Left lung (tissue), 10 donors: ENCODE measurements around the gene ANTXR1. TPM values are rescaled to one million over a fixed set of nuclear protein-coding genes. Genes with fewer than 3 reads are reported as not detected.

Experiments
- ATAC-seq: fragments of 200-7000 bp; cut with Tn5 transposase; one replicate; pipeline ENCODE4 v1.9.1; 2020; ENCODE audit warnings: moderate library complexity
- DNase-seq, 4 donors: peaks; one replicate each; pipeline ENCODE4 v3.0.0-alpha.2; 2013 to 2020
- H3K27ac ChIP-seq, 2 donors: fragments of 200-600 bp; sonication (generic) in 1 of 2; one replicate each; pipeline versions ENCODE4 v1.5.0 to v1.8.0; 2020 to 2021
- H3K27me3 ChIP-seq, 2 donors: fragments of 200-600 bp; sonication (generic) in 1 of 2; one replicate each; pipeline versions ENCODE4 v1.5.0 to v1.8.0; 2020 to 2021
- H3K36me3 ChIP-seq, 2 donors: fragments of 200-600 bp; sonication (generic) in 1 of 2; one replicate each; pipeline versions ENCODE4 v1.5.0 to v1.8.0; 2020 to 2021
- H3K4me1 ChIP-seq, 2 donors: fragments of 200-600 bp; one replicate each; pipeline ENCODE4 v1.8.0; 2021
- H3K4me3 ChIP-seq, 2 donors: fragments of 200-600 bp; sonication (generic) in 1 of 2; one replicate each; pipeline versions ENCODE4 v1.5.0 to v1.8.0; 2020 to 2021; ENCODE audit warnings: mild to moderate bottlenecking in 1 of 2
- H3K9me3 ChIP-seq, 2 donors: fragments of 200-600 bp; sonication (generic) in 1 of 2; one replicate each; pipeline versions ENCODE4 v1.5.0 to v1.8.0; 2020 to 2021
- CTCF ChIP-seq, 2 donors: fragments of 200-600 bp; sonication (generic) in 1 of 2; IDR thresholded peaks; one replicate each; pipeline versions ENCODE4 v1.5.0 to v1.8.0; 2021; ENCODE audit warnings: antibody characterized with exemption in 2 of 2
- intact Hi-C, 2 donors: fragments of 100-400 bp; cut with DNase I; formaldehyde crosslinking; loops; one replicate each; pipeline versions ENCODE4 v1.11.2 to v1.14.2; 2022
- polyA plus RNA-seq, 6 donors: library from polyadenylated mRNA; unstranded; fragments of 120-200 nt; gene quantifications; one replicate each; pipeline ENCODE4 v1.2.1, GENCODE V29; 2013; ENCODE audit not compliant: insufficient read length in 6 of 6
- total RNA-seq, 2 donors: library from RNA; stranded (reverse); fragmentation: NEBNext Ultra II Directional; extraction: Animal tissue kit (Norgen Biotek cat#: 25700); gene quantifications; one replicate each; pipeline ENCODE4 v1.2.1, GENCODE V29; 2021
- donor health status: DM: no; HTN: yes; CAD: no.
- donor health status: DM: no; HTN: no; CAD: no.

The ANTXR1 gene
- total and polyA plus RNA-seq, 8 donors, result 70.2 to 115 (median 87.3) TPM

- peak overlapping the region in 1 of 2 donors; percentile 41 for H3K27ac ChIP-seq
- ATAC-seq (no peak), DNase-seq (no peak)
- peaks cover 0 to 10% of the 10 kb centered on the region in 2 donors for H3K4me1 ChIP-seq
- intact Hi-C loops, result no loop called here
- no peak for TF ChIP-seq CTCF (IDR thresholded peaks at IDR 0.05)
- H3K9me3 ChIP-seq, result no peaks in the 10 kb centered on the region
- H3K27me3 ChIP-seq, result no peaks in the 10 kb centered on the region
- no peaks in the 10 kb centered on the region for H3K36me3 ChIP-seq
- H3K4me3 ChIP-seq, result no peak overlapping the region
Measured at GRCh38 chr2:69221512-69221911, 208.5 kb downstream of the ANTXR1 start.

GRCh38 chr2:69221960-69222751 lies 209.2 kb downstream of the ANTXR1 start:
- ATAC-seq (no peak), DNase-seq (peak in 1 of 4 donors; percentile 37)
- Histone ChIP-seq H3K9me3 (no peaks in the 10 kb centered on the region), H3K27ac (peak overlapping the region in 1 of 2 donors; percentile 41), H3K4me3 (no peak overlapping the region), H3K27me3 (no peaks in the 10 kb centered on the region), H3K4me1 (peaks cover 0 to 6% of the 10 kb centered on the region in 2 donors), H3K36me3 (no peaks in the 10 kb centered on the region)
- intact Hi-C loops, result no loop called here
- no peak for TF ChIP-seq CTCF (IDR thresholded peaks at IDR 0.05)

GRCh38 chr2:69222953-69223658 lies 210.1 kb downstream of the ANTXR1 start:
- ATAC-seq (peak; percentile 72), DNase-seq (peak in 1 of 4 donors; percentile 44)
- peak overlapping the region; percentile 18 to 41 for H3K27ac ChIP-seq
- H3K4me1 ChIP-seq, result peaks cover 0 to 5% of the 10 kb centered on the region in 2 donors
- no peak for TF ChIP-seq CTCF (IDR thresholded peaks at IDR 0.05)
- no peaks in the 10 kb centered on the region for H3K9me3 ChIP-seq
- H3K4me3 ChIP-seq, result no peak overlapping the region
- H3K36me3 ChIP-seq, result no peaks in the 10 kb centered on the region
- intact Hi-C loops, result no loop called here
- H3K27me3 ChIP-seq, result no peaks in the 10 kb centered on the region

- TF ChIP-seq CTCF (IDR thresholded peaks at IDR 0.05), result no peak
- ATAC-seq (no peak), DNase-seq (no peak)
- no peak overlapping the region for H3K27ac ChIP-seq
- H3K9me3 ChIP-seq, result no peaks in the 10 kb centered on the region
- intact Hi-C loops, result no loop called here
- H3K4me3 ChIP-seq, result no peak overlapping the region
- no peaks in the 10 kb centered on the region for H3K36me3 ChIP-seq
- H3K4me1 ChIP-seq, result peaks cover 0 to 5% of the 10 kb centered on the region in 2 donors
- H3K27me3 ChIP-seq, result no peaks in the 10 kb centered on the region
Measured at GRCh38 chr2:69223759-69224511, 211.0 kb downstream of the ANTXR1 start.

GRCh38 chr2:69224512-69224837 lies 211.5 kb downstream of the ANTXR1 start:
- DNase-seq (no peak), ATAC-seq (no peak)
- H3K27me3 ChIP-seq, result no peaks in the 10 kb centered on the region
- no peak overlapping the region for H3K27ac ChIP-seq
- H3K36me3 ChIP-seq, result no peaks in the 10 kb centered on the region
- no peaks in the 10 kb centered on the region for H3K9me3 ChIP-seq
- peaks cover 0 to 5% of the 10 kb centered on the region in 2 donors for H3K4me1 ChIP-seq
- intact Hi-C loops, result no loop called here
- no peak overlapping the region for H3K4me3 ChIP-seq
- TF ChIP-seq CTCF (IDR thresholded peaks at IDR 0.05), result no peak
